Left renal pelvis (tissue), 4 donors: ENCODE measurements around the gene ELK3. TPM values are rescaled to one million over a fixed set of nuclear protein-coding genes. Genes with fewer than 3 reads are reported as not detected.

Experiments used
- DNase-seq, 4 donors: peaks; one replicate each; pipeline ENCODE4 v3.0.0-alpha.2; 2013; ENCODE audit warnings: low read depth in 4 of 4, low spot score in 3 of 4
- polyA plus RNA-seq, 4 donors: library from polyadenylated mRNA; unstranded; fragments of 120-200 nt; gene quantifications; one replicate each; pipeline ENCODE4 v1.2.1, GENCODE V29; 2013; ENCODE audit not compliant: insufficient read length in 4 of 4

The ELK3 gene
- 10 to 100 TPM; 49.5 to 70.6 (median 64.3) TPM for polyA plus RNA-seq

DNA sequence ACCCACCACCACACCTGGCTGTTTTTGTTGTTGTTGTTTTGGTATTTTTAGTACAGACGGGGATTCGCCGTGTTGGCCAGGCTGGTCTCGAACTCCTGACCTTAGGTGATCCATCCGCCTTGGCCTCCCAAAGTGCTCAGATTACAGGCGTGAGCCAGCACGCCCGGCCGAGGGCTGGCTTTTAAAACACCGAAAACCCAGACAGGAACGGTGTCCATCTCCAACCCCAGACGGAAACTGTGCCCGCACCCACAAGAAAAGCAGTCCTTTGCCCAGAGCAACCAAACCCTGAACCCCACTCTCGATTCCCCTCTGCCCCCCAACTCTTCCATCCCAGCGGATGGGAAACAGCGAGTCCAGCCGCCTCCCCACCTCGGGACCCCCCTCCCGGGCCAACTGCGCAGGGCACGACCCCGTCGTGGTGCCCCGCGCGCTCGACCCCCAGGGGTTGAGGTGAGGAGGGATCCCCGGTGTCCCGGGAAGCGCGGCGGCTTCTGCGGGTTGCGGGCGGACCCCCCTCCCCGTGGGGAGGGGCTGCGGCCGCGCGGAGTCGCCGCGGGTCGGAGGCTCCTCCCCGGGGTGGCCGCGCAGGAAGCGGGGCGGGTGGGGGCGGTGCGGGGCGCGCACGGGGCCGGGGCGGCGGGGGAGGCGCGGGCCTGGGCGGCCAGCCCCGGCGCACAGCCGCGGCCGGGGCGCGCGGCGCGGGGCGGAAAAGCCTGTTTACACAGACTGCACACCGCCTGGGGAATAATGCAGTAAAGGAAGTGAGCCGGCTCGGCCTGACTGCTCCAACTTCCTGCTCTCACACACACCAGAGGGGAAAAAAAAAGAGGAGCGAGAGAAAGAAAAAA is at the start of gene ELK3:
TSS of gene ELK3 (plus strand) at position 651 of the 851 bp plus-strand sequence.
- DNase-seq: no peak

DNA sequence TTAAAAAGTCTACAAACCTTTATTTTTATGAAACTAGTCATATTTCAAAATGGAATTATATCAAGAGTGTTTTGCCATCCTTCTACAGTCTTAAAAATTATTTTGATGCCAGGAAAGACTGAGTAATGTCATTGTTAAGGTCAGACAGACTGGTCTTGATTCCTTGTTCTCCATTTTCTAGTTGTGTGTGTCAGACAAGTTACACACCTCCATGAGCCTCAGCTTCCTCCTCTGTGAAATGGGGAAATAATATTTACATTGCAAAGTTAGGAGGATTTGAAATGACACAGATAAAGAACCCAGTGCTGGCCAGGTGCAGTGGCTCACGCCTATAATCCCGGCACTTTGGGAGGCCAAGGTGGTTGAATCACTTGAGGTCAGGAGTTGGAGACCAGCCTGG is 47.4 kb upstream of the ELK3 start:
- DNase-seq: no peak

DNA sequence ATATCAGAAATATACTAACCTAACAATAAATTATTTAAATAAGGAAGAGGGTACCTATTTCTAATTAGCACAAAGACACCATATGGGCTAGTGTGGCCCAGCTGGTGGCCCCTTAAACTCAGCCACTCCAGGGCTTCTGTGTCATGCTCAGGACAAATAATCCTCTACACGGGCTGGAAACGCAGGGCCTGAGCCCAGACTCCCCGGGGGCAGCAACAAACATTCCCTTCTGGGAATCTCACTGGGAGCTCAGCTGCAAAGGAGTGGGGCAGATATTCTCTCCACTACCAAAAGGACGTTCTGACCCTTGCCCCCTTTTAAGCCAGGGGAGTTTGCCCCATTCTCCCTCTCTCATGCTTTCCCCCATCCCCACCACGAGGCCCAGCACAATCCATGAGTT is 43.7 kb upstream of the ELK3 start:
- no peak for DNase-seq

DNA sequence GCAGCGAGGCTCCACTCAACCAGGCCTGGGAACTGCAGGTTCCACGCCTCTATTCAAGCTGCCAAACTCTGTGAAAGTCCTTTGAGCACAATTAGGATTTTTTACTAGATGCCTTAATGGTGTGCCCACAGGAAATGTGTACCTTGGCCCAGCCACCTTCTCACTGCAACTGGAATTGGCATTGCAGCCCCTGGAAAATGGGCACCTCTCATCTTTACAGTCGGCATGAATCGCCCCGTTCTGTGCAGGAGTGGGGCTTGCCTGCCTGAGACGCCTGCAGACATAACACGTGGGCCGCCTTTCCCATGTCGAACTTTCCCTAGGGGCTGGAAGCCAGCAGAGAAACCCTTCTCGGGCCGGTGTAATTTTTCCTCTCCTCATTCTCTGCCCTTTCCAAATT is 42.0 kb upstream of the ELK3 start:
- no peak for DNase-seq

DNA sequence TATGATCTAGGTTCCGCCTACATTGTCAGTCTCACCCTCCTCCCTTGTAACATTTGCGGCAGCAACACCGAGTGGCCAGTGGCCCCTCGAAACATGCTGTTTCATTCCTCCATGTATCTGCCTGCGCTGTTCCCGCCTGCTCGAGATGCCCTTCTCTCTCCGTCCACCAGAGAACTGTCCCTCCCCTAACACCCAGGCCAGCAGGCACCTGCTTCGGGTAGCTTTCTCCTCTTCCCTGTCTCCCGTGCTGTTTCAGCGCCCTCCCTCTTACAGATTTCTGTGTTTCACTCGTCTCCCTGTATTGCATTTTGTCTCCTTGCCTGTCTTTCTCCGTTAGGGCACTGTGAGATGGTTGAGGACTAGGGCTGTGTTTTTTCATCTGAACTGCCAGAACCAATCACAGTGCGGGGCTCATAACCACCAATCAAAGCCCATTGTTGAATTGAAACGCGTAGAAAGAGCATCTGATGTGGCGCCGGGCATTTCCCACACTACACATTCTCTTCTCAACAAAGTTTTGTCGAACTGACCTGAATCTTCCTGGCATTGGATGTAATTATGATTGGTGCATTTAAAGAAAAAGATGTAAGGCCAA is 40.9 kb upstream of the ELK3 start:
- DNase-seq: no peak

DNA sequence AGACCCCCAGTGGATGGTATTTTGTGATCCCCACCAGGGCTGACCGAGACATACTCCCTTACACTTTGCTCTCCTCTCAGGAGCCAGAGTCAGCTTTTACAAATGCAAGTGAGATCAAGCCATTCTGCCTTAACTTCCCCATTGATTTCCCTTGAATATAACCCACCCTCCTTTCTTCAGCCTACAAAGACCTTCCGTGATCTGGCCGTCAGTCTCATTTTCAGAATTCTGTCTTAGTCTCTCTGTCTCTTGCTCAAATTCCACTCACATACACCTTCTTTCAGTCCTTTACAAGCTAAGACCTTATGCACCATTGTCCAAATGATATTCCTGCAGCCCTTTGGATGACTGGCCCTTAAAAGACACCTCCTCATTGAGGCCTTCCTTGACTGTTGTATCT is 39.0 kb upstream of the ELK3 start:
- no peak for DNase-seq

DNA sequence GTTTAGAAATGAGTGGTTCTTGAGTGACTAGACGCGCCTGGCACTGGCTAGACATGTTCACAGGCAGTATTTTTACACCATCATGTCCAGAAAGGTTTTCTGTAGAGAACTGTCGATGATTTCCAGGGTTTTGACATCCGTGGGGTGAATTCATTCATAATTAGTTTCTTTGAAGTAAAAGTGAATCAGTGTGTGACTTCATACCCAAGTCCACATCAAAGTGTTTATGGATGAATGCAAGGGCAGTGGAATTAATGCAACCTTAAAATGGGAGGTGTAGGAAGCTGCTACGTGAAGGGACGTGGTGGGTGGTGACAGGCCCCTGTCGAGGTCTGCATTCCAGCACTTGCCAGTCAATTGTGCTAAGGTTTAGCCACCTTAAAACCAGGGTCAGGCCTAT is 38.4 kb upstream of the ELK3 start:
- DNase-seq: no peak

DNA sequence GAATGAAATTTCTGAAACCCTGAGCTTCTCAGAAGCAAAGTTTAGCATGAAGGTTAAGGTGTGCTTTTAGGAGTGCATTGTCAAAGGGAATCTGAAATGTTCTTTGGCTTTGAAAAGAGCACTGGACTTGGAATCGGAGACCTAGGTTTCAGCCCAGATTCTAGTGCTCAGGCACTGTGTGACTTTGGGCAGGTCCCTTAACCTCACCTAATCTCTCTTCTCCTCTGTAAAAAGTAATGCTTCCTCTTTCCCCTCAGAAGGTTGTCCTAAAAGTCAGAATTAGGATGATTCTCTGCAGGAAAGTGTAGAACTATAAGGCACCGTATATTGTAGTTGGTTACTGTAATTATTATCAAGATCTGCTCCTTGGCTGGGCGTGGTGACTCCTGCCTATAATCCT is 38.0 kb upstream of the ELK3 start:
- no peak for DNase-seq

DNA sequence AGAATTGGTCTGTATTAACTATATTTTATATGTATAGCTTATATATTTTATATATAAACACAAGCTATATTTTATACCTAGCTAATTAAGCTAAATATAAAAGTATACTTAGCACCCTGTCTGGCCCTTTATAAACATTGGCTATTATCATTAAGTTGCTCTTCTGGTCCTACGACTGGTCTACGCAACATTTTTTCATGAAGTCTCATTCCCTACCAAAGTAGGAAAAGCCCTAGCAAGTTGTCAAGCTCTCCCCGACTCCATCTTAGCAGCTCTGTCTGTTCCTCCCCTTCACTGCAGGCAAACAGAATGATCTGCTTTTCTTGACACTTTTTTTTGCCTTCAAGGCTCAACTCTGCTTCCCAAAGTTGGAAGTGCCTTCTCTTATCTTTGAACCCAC is 36.7 kb upstream of the ELK3 start:
- DNase-seq: no peak

DNA sequence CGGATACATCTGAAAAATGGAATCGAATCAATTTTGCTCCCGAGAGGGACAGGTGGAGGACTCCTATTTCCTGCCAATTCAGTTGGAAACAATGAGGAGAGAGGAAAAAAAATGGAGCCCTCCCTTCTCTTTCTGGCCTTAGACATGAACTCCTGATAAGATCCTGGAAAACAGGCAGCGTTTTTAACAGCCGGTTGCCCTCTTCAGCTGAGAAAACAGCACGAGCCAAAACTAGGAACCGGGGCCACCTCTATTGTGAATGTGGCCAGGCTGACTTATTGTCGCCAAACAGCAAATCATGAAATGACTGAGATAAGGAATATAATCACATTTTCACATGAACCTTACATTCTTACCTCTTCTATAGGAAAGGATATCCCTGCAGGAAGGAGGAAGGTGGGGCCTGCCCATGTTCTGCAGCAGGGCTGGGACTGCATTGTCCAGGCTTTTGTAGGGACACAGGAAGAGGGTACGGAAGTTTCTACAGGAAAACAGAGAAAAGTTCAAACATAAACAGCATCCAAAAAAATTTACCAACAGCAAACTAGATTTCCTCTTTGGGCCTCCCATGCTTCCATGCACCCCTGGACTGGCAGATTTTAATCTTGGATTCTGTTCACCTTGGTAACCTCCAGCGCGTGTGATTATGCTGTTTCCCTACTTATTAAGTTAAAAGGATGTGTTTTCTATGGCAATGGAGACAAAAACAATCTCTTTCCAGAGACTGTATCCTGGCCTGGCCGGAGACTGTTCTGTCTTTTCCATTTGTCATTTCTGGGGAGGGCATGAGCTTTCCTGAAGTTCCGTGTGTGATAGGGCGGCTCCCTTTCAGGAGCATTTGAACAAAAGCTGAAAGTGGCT is 29.0 kb upstream of the ELK3 start:
- no peak for DNase-seq

DNA sequence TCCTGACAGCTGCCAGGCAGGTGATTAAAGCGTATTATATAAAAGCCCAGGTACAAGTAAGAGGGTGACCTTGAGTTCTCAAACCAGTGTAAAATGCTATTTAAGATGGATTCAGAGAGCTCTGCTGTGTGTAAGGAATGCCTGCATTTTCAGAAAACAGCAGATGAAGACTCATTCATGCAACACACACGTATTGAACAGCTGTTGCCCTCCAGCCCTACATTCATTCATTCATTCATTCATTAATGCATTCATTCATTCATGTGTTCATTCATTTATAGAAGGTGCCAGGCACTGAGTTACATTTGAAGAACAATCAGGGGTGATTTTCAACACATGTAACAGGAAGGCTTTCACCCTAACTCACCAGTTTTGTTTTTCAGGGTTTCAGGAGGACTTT is 27.4 kb upstream of the ELK3 start:
- no peak for DNase-seq

DNA sequence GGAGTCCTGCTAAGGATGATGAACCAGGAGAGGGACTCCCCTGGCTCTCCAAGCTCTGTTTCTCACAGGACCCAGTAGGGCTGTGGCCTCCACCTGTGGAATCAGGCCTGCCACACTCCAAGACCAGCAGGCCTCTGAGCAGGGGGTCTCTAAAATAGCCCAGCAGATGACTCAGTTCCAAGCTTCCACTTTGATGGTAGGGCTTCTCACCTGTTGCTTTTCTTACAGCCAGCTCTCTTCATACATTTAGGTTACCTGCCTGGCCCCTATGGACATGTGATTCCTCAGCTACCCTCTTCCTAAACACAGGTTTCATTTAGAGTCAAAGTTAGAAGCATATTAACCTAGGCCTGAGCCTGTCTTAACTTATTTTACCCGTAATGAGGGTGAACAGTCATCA is 26.7 kb upstream of the ELK3 start:
- no peak for DNase-seq

DNA sequence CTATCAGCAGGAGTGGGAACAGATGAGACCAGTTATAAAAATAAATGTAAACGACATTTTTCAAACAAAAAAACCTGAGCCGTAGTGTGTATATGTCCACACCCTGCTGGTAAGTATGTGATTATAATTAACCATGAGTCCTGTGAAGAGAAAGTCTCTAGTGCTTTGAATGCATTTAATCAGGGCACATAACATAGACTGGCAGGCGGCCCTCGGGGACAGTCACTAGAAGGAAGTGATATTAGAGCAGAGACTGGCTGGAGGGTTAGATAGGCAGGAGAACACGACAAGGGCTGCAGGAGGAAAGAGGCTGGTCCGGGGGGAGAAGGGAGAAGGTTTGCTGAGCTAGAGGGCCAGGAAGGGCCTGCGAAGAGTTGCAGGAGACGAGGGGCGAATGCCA is 23.8 kb upstream of the ELK3 start:
- DNase-seq: no peak

DNA sequence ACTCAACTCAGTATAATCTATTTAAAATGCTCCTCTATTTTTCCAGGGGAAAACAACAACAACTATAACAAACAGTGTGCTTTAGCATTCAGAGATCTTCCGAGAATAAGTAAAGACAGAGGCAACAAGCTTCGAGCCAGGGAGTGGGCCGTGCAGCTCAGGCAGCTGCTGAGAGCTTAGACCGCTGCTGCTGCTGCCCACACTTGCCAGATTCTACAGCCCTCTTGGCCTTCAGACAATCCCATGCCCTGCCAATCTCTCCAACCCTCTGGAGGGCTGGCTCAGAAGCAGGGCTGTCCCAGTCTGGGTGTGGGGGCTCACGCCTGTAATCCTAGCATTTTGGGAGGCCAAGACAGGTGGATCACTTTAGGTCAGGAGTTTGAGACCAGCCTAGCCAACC is 23.4 kb upstream of the ELK3 start:
- DNase-seq: no peak

DNA sequence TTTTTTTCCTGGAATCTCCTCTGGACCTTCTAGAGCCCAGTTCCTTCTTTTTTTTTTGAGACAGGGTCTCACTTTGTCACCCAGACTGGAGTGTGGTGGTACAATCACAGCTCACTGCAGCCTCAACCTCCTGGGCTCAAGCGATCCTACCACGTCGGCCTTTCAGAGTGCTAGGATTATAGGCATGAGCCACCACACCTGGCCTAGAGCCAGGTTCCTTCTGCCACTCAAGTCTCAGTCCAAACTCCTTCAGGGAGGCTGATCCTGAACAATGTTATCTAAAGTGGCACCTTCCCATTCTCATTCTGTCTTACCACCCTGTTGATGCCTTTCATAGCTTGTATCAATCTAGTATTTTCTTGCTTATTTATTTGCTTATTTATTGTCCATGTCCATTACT is 22.3 kb upstream of the ELK3 start:
- DNase-seq: no peak

DNA sequence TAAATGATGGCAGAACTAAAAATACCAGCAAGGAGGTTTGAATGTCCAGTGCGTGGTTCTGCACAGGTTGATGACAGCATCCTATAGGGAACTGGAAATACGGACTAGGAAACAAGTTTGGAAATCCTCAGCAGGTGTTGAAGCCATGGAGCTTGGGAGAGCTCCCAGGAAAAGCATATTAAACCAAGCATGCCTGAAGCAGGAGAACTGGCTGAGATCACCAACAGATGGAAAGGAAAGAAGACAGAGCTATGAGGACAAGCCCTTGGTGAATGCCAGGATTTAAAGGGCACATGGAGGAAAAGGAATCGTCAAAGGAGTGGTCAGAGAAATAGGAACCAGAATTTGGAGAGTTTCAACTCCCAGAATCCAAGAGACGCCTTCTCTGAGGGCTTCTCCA is 21.2 kb upstream of the ELK3 start:
- DNase-seq: no peak

DNA sequence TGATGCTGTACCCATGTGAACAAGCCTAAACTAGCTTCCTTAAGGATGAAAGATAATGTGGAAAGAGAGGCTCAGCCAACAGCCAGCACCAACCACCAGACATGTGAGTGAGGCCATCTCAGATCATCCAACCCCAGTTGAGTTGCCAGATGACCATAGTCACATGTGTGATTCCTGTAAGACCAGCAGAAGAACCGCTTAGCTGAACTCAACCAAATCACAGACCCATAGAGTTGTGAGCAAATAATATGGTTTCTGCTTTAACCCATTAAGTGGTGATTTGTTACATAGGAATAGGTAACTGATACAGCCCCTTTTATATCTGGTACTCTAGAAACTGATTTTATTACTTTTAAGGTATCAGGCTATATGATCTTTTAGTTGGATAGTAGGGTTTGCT is 17.6 kb upstream of the ELK3 start:
- no peak for DNase-seq

DNA sequence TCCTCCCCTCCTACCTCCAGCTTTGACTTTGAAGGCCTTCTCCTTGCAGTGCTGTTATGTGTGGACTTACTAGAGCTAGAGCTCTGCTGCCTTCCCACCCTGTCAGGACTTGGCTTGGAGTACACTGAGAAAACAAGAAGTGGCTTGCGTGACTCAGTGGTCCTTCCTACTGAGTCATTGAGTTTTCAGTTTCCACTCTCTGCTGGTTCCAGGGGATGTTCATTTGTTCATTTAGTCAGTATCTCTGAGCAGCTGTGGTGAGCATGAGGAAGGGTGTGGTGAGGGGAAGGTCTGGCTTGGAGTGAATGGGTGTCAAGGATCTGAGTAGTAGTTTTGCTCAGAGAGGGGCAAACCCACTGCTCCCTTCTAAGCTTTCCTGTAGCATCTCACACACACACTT is 17.2 kb upstream of the ELK3 start:
- no peak for DNase-seq

DNA sequence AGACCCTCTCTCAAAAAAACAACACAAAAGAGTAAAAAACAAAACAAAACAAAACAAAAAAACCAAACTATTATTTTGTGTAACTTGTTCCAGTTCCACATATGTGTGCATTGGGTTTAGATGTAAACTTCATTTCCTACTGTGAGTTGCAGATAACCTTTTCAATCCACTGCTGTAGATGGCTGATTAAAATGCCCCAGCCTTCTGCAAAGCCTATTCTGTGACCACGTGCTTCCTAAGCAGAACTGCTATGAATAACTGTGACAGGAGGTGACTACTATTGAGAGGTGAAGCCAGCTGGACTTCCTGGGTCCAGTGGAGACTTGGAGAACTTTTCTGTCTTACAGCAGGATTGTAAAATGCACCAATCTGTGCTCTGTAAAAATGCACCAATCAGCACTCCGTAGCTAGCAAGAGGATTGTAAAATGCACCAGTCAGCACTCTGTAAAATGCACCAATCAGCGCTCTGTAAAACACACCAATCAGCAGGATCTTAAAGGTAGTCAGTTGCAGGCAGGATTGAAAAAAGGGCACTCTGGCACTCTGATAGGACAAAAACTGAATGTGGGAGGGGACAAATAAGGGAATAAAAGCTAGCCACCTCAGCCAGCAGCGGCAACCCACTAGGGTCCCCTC is 10.3 kb upstream of the ELK3 start:
- no peak for DNase-seq

DNA sequence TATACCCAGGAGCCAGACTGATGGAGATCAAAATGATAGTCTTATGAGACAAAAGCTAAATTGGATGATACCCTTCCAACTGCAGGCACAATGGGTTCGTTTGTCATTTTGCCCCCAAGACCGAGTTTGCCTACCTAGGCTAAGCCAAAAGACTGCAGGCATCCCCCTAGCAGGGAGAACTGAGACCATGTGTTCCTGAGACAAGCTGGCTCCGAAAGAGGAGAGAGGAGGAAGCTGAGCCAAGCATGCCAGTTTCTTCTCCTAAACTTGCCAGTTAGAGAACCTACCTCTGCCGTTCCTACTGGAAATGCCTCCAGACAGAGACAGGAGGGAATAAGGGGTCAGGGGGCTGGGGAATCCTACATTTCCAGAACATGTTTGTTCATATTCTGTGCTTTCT is 8.3 kb upstream of the ELK3 start:
- DNase-seq: no peak
